OCI-LY1 (cell line): ENCODE measurements around the gene SHROOM2.

Source experiments
- H2AFZ ChIP-seq: fragments of 200-600 bp; sonication (generic), shearing (Covaris generic); 2 replicates; pipeline ENCODE4 v1.6.0; 2014; ENCODE audit warnings: antibody characterized with exemption, mild to moderate bottlenecking, low read length
- H3F3A ChIP-seq: fragments of 200-600 bp; sonication (generic), shearing (Covaris generic); 2 replicates; pipeline ENCODE4 v1.6.0; 2014; ENCODE audit warnings: mild to moderate bottlenecking, antibody characterized with exemption, low read length, moderate library complexity; ENCODE audit not compliant: insufficient read depth
- H3K27ac ChIP-seq: fragments of 200-600 bp; sonication (generic); 2 replicates; pipeline ENCODE4 v1.5.1; 2014; ENCODE audit warnings: low read length, mixed run types, mild to moderate bottlenecking, low read depth; ENCODE audit not compliant: poor library complexity, severe bottlenecking
- H3K27me3 ChIP-seq: fragments of 200-600 bp; sonication (generic); 2 replicates; pipeline ENCODE4 v1.6.0; 2014; ENCODE audit warnings: antibody characterized with exemption, mild to moderate bottlenecking, low read length, moderate library complexity; ENCODE audit not compliant: insufficient read depth
- H3K36me3 ChIP-seq: fragments of 200-600 bp; sonication (generic); 2 replicates; pipeline ENCODE4 v1.6.1; 2014; ENCODE audit warnings: mild to moderate bottlenecking, antibody characterized with exemption, low read length, moderate library complexity, mixed read lengths; ENCODE audit not compliant: insufficient read depth
- H3K4me1 ChIP-seq: fragments of 200-600 bp; sonication (generic); 2 replicates; pipeline ENCODE4 v1.5.1; 2014; ENCODE audit warnings: mild to moderate bottlenecking, low read length, moderate library complexity; ENCODE audit not compliant: insufficient read depth, severe bottlenecking
- H3K4me2 ChIP-seq: fragments of 200-600 bp; sonication (generic), shearing (Covaris generic); 2 replicates; pipeline ENCODE4 v1.6.1; 2014; ENCODE audit warnings: low read length
- H3K4me3 ChIP-seq: fragments of 200-600 bp; sonication (generic); 2 replicates; pipeline ENCODE4 v1.5.1; 2014; ENCODE audit warnings: low read length, low read depth, mild to moderate bottlenecking, mixed read lengths; ENCODE audit not compliant: poor library complexity, severe bottlenecking
- H3K79me2 ChIP-seq: fragments of 200-600 bp; shearing (Covaris generic); 2 replicates; pipeline ENCODE4 v1.6.1; 2016; ENCODE audit warnings: mixed run types, low read length, mixed read lengths; ENCODE audit not compliant: insufficient read depth
- H3K9ac ChIP-seq: fragments of 200-600 bp; sonication (generic), shearing (Covaris generic); 2 replicates; pipeline ENCODE4 v1.6.1; 2014; ENCODE audit warnings: mild to moderate bottlenecking, low read length, mixed read lengths
- H3K9me2 ChIP-seq: fragments of 200-600 bp; sonication (generic), shearing (Covaris generic); 2 replicates; pipeline ENCODE4 v1.6.1; 2014; ENCODE audit warnings: low read depth, mild to moderate bottlenecking, low read length, mixed read lengths
- H3K9me3 ChIP-seq: fragments of 200-600 bp; shearing (Covaris generic); 2 replicates; pipeline ENCODE4 v1.6.1; 2014; ENCODE audit warnings: low read length, mixed read lengths
- H4K20me1 ChIP-seq: fragments of 200-600 bp; sonication (generic), shearing (Covaris generic); 2 replicates; pipeline ENCODE4 v1.6.0; 2016; ENCODE audit warnings: mild to moderate bottlenecking, low read length; ENCODE audit not compliant: insufficient read depth
- EZH2 ChIP-seq: fragments of 200-600 bp; sonication (generic), shearing (Covaris generic); IDR thresholded peaks from 2 replicates; pipeline ENCODE4 v1.8.0; 2017; ENCODE audit warnings: borderline replicate concordance, mixed run types, mild to moderate bottlenecking, antibody characterized with exemption, low read length, moderate library complexity, mixed read lengths
- TF ChIP-seq, protein P1 (sequence below): fragments of 200-600 bp; sonication (generic), shearing (Covaris generic); IDR thresholded peaks from 2 replicates; pipeline ENCODE4 v1.5.1; 2017; ENCODE audit warnings: mild to moderate bottlenecking, antibody characterized with exemption, low read length, moderate library complexity, mixed read lengths

The SHROOM2 gene

DNA sequence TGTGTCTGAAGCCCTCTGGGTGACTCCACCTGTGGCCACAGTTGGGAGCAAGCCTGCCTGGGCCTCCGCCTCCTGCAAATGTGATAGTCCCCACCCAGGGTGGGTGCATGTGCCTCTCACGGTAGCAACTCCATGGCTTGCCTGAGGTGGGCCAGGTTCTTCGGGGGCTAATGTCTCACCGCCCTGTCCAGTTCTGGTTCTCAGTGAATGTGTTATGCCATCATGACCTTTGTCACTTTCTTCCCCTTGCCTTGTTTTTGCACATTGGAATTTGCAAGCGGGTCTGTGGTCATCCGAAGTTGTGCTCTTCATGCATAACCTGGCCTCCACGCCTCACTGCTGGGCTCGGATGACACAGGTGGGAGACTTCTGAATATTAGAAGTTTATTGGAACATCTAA lies 39.7 kb downstream of the SHROOM2 start:
- H3K27ac ChIP-seq = no peak overlapping the region
- H2AFZ ChIP-seq = no peak overlapping the region
- no peak overlapping the region for H3K4me2 ChIP-seq
- H3K9me3 ChIP-seq = no peaks in the 10 kb centered on the region
- H3K9me2 ChIP-seq = no peaks in the 10 kb centered on the region
- no peaks in the 10 kb centered on the region for H4K20me1 ChIP-seq
- no peaks in the 10 kb centered on the region for H3K36me3 ChIP-seq
- H3K27me3 ChIP-seq = no peaks in the 10 kb centered on the region
- no peak overlapping the region for H3K4me3 ChIP-seq
- H3F3A ChIP-seq = no peaks in the 10 kb centered on the region
- no peak overlapping the region for H3K9ac ChIP-seq
- TF ChIP-seq EZH2 = no peak
- TF ChIP-seq, protein P1, sequence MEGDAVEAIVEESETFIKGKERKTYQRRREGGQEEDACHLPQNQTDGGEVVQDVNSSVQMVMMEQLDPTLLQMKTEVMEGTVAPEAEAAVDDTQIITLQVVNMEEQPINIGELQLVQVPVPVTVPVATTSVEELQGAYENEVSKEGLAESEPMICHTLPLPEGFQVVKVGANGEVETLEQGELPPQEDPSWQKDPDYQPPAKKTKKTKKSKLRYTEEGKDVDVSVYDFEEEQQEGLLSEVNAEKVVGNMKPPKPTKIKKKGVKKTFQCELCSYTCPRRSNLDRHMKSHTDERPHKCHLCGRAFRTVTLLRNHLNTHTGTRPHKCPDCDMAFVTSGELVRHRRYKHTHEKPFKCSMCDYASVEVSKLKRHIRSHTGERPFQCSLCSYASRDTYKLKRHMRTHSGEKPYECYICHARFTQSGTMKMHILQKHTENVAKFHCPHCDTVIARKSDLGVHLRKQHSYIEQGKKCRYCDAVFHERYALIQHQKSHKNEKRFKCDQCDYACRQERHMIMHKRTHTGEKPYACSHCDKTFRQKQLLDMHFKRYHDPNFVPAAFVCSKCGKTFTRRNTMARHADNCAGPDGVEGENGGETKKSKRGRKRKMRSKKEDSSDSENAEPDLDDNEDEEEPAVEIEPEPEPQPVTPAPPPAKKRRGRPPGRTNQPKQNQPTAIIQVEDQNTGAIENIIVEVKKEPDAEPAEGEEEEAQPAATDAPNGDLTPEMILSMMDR = no peak
- no peaks in the 10 kb centered on the region for H3K79me2 ChIP-seq
- no peaks in the 10 kb centered on the region for H3K4me1 ChIP-seq

DNA sequence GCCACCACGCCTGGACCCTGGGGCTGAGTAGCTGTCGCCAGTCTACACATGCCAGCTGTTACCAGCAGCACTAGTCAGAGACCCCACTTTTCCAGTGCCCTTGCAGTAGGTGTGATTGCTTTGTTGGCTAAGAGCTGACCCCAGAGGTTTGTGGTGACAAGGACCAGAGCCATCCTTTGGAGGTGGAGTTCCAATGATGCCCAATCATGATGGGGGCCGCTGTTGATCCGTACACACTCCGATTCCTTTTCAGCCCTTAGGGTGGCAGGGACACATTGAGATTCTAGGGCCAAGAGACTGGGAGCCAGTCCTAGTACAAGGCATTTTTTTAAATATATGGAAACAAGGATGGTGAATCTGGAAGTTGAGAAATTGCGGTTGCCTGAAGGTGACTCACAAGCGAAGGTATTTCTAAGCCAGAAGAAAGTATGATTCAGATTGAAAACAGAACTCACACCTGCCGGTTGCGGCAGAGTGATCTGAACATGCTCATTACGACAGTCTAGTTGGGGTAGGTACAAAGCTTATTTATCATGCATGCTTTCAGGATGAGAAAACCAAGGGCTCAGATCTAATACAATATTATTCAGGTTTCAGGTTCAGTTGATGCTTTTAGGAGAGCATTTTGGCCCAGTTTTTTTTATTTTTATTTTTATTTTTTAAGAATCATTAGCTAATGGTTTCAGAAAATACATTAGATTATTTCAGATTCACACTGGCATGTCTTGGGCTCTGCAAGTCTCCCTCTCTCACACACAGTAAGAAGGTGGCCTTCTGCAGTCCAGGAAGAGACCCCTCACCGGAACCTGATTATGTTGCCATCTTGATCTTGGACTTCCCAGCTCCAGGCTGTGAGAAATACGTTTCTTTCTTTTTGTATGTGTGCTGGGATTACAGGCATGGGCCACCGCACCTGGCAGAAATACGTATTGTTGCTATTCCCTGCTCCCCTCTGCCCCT lies 43.4 kb downstream of the SHROOM2 start:
- Histone ChIP-seq H3K9ac (no peak overlapping the region), H3K4me2 (no peak overlapping the region)
- TF ChIP-seq, protein P1 = no peak
- no peak for TF ChIP-seq EZH2

DNA sequence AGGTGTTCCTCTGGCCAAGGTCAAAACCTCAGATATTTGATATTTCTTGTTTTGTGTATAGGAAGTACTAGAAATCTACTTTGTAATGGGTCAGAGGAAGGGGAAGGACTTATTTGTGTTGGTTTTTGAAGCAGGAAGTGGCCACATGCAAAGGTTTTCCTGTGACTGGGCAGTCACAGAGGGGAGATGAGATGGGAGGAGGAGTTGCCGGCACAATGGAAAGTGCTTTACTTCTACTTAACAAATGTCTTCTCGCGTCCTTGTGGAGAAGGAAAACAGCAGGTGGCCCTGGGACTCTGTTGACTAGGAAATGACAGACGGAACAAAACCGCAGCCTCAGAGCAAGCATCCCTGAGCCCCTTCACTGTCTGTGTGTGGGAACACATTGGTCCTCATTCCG lies 46.6 kb downstream of the SHROOM2 start:
- no peaks in the 10 kb centered on the region for H3K4me1 ChIP-seq
- H2AFZ ChIP-seq = no peak overlapping the region
- no peaks in the 10 kb centered on the region for H3K27me3 ChIP-seq
- H3K9me3 ChIP-seq = no peaks in the 10 kb centered on the region
- TF ChIP-seq, protein P1 = no peak
- no peak for TF ChIP-seq EZH2
- H3K27ac ChIP-seq = no peak overlapping the region
- no peak overlapping the region for H3K4me2 ChIP-seq
- no peaks in the 10 kb centered on the region for H3K36me3 ChIP-seq
- no peaks in the 10 kb centered on the region for H3K79me2 ChIP-seq
- H3K9ac ChIP-seq = no peak overlapping the region
- no peaks in the 10 kb centered on the region for H3K9me2 ChIP-seq
- no peak overlapping the region for H3K4me3 ChIP-seq
- no peaks in the 10 kb centered on the region for H4K20me1 ChIP-seq
- no peaks in the 10 kb centered on the region for H3F3A ChIP-seq

More for the DNA sequence above, 43.4 kb downstream of the SHROOM2 start:
- Histone ChIP-seq H3K79me2 (no peaks in the 10 kb centered on the region), H3K27me3 (no peaks in the 10 kb centered on the region), H3F3A (no peaks in the 10 kb centered on the region), H3K9me3 (no peaks in the 10 kb centered on the region), H4K20me1 (no peaks in the 10 kb centered on the region), H2AFZ (no peak overlapping the region), H3K9me2 (no peaks in the 10 kb centered on the region), H3K36me3 (no peaks in the 10 kb centered on the region), H3K4me1 (no peaks in the 10 kb centered on the region), H3K27ac (no peak overlapping the region), H3K4me3 (no peak overlapping the region)
